GM19239 (cell line): ENCODE data around the gene C16orf89.
A peak's percentile ranks its signal among the peaks of the same experiment; 100 is the strongest.
"Not testable (repeated sequence)": the region's sequence is repeated elsewhere in the genome, so short reads cannot be mapped to it uniquely, and the experiment has no call there.

Experiments used
- DNase-seq: peaks from one replicate; pipeline ENCODE4 v3.0.0; 2011; ENCODE audit warnings: low spot score; ENCODE audit not compliant: insufficient read length
- FAIRE-seq: peaks from 2 replicates; lab custom pipeline; 2011; peaks lifted over from hg19 to GRCh38; lab: Jason Lieb, UNC

The C16orf89 gene

DNA sequence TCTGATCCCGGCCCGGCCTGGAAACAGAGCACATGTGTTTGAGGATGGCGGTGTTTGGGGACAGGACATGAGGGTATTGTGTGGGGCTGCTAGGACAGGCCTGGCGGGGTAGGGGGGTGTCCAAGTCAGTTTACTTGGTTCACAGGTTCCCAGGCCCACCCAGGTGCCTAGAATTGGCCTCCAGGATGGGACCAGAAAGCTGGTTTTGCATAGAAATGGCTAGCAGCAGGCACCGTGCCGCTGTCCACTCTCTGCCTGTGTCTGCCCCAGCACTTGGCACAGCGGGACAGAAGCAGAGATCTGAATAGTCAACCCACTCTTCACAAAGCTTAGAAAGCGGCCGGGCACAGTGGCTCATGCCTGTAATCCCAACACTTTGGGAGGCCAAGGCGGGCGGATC, 20.0 kb upstream of the C16orf89 start:
- not testable (repeated sequence) for FAIRE-seq, DNase-seq

- peak; percentile 54 for DNase-seq
- not testable (repeated sequence) for FAIRE-seq
Measured at GRCh38 chr16:5084802-5085201, 19.0 kb upstream of the C16orf89 start.

DNA sequence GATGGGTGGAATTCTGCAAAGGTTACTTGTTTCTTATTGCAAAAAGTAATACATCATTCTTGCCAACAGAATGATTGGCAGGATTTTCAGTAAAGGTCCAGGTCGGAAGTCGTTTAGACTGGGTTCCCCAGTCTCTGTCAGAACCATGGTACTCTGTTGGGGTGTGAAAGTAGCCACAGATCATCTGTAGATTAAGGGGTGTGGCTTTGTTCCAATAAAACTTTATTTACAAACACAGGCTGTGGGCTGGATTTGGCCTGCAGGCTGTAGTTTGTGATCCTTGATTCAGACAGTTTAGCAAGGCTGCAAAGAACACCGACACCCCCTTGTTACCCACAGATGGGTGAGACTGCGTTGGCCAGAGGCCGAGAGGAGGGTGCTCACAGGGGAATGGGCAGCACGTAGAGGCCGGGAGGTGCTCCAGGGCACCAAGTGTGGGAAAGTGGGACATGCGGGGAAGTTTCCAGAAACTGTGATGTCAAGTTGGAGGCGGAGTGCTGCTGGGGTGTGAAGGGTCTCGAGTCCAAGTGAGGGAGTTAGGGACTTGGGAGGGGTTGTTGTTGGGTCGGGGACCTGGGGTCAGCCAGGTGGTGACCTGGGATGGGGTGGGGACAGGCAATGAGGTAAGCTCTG, 18.5 kb upstream of the C16orf89 start:
- DNase-seq, FAIRE-seq: not testable (repeated sequence)

GRCh38 chr16:5083646-5084045, 17.9 kb upstream of the C16orf89 start:
- FAIRE-seq, DNase-seq: not testable (repeated sequence)

- DNase-seq, FAIRE-seq: not testable (repeated sequence)
Measured at GRCh38 chr16:5080996-5081395, 15.2 kb upstream of the C16orf89 start.

DNA sequence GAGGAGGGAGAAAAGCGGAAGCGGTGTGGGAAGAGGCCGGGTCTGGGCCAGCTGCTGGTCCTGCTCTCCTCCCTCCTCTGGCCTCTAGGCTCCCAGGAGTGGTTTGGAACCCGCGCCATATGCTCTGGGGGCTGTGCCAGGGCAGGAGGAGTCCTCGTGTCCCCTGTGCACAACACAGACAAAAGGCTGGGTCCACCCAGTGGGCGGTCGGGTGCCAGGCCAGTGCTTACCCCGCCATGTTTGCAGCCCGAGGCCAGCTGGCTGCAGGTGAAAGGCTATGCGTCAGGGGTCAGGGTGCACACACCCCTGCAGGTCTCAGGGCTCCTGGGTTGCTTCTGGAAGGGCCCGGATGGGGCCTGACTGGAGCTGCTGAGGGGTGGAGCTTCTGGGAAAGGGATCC, 14.7 kb upstream of the C16orf89 start:
- FAIRE-seq, DNase-seq: not testable (repeated sequence)

GRCh38 chr16:5078626-5079025, 12.9 kb upstream of the C16orf89 start:
- FAIRE-seq, result no peak
- no peak for DNase-seq

- DNase-seq (no peak), FAIRE-seq (no peak)
Measured at GRCh38 chr16:5077304-5077703, 11.5 kb upstream of the C16orf89 start.

DNA sequence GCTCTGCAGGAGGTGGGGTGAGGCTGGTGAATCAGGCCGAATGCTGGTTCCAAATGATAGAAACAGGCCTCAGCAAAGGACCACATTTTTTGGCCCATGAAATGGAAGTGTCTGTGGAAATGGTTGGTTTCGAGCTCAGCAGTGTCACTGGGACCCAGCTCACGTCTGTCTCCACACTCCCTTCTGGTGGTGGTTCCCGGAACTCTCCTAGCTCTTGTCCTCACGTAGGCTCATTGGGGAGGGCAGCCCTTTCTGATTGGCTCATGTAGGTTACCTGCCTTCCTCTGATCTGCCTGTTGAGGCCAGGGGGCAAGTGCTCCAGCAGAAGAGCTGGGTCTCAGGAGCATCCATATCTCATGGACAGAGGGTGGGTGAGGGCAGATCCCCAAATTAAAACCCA, 9.9 kb upstream of the C16orf89 start:
- DNase-seq, result no peak
- FAIRE-seq, result no peak

- FAIRE-seq, DNase-seq: not testable (repeated sequence)
Measured at GRCh38 chr16:5073771-5074170, 8.0 kb upstream of the C16orf89 start.

- no peak for FAIRE-seq
Measured at GRCh38 chr16:5073279-5073629, 7.5 kb upstream of the C16orf89 start.

DNA sequence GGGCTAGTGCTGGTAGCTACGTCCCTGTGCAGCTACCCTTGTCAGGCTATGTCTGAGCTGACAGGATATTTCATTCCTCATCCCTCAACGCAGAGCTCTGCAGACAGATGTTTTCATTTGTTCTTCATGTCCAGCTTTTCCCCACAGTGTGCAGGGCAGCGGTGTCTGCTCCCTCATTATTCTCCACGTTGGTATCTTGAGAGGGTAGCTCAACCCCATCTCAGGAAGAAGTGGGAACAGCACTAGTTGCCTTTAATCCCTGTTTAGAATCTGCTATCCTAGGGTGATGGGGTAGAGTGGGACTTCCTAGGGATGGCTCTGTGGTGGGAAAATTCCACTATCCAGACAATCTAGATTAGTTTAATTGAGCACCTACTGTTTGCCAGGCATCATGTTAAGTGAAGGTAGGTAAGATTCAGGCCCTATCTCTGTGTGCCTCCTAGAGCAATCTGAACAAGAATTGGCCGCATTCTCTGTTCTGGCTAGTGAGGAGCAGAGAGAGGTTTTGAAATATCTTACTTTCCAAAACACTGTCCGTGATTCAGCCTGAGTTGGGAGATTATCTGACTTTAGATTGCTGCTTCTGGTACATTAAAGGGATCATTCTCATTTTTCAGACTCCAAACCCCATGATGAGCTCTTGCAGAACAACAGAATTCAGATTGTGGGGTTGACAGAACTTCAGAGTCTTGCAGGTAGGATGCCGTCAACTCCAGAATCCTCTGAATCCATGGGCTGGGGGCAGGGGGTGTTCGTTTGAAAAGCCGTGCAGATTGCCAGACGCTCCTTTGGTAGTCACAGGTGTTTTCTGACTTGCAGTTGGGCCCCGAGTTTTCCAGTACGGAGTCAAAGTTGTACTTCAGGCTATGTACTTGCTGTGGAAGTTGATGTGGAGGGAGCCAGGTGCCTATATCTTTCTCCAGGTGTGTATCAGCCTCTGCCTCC, 6.8 kb upstream of the C16orf89 start:
- peak; percentile 23 for FAIRE-seq

More at GRCh38 chr16:5073279-5073629, 7.5 kb upstream of the C16orf89 start:
- no peak for DNase-seq

GRCh38 chr16:5071681-5072333, 6.1 kb upstream of the C16orf89 start, which contains the start of gene ALG1:
TSS of gene ALG1 (plus strand) at chr16:5071843. CDS start at chr16:5071850, 7 bp downstream.
- peak; percentile 94 for DNase-seq
- peak; percentile 83 for FAIRE-seq

More for the DNA sequence above, 6.8 kb upstream of the C16orf89 start:
- no peak for DNase-seq

- DNase-seq (no peak), FAIRE-seq (no peak)
Measured at GRCh38 chr16:5071341-5071680, 5.6 kb upstream of the C16orf89 start.

- no peak for DNase-seq
- no peak for FAIRE-seq
Measured at GRCh38 chr16:5070431-5071186, 4.9 kb upstream of the C16orf89 start.

DNA sequence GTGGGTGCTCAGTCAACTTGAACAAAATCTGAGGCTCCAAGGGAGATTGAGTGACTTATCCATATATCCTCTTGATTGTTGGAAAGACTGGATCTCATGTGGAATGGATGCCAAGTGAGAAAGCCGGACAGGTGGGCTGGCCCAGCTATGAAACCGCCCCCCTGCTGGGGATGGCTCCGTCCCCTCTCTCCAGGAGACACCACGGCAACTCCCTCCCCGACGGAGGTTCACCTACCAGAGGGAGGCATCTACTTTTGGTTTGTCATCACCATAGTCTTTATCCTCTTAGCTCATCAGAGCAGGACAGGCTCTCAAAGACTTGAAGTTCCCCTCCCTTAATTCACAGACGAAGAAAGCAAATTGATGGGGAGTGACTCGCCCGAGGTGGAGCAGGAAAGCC, 4.1 kb upstream of the C16orf89 start:
- no peak for DNase-seq
- FAIRE-seq, result no peak

DNA sequence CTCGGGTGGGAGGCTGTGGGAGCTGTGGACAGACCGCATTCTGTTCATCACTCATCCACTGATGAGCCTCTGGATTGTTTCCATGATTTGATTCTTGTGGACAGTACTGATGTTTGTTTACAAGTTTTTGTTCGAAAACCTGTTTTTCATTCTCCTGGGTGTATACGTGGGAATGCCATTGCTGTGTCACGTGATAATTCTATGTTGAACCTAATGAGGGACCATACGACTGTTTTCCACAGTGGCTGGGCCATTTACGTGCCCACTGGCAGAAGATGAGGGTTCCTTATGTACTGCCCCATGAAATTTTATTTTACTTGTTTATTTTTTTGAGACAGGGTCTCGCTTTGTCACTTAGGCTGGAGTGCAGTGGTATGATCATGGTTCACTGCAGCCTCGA, 3.3 kb upstream of the C16orf89 start:
- DNase-seq, result no peak
- FAIRE-seq, result no peak

DNA sequence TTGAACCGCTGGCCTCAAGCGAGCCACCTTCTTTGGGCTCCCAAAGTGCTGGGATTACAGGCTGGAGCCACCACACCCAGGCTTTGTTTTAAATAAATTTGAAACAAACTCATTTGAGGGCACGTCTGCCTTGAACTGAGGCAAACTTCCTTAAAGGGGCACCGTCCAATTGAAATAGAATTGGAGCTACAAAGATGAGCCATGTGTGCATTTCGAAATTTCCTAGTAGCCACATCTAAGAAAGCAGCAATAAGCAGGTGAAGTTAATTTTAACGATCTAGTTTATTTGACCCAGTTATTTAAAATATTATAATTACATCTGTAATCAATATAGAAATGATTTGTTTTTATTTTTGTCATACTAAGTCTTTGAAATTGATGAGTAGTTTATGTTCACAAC, 755 bp upstream of the C16orf89 start:
- FAIRE-seq, result no peak
- no peak for DNase-seq

GRCh38 chr16:5065326-5065725, 430 bp downstream of the C16orf89 start:
- no peak for FAIRE-seq
- DNase-seq, result no peak

DNA sequence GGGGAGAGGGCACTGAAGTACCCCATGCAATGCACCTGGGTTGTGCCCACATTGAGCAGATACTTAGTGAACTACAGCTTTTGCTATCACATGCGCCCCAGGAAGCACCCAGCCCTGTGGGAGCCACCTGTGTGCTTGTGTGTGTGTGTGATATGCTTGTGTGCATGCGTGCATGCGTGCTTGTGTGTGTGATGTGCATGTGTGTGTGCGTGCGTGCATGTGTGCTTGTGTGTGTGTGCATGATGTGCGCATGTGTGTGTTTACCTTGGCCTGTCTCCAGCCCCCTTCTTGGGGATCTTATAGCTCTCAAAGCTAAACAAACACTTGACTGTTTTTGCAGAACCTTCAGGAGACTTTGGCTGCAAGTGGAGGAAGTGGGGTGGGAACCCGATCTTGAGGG, 841 bp downstream of the C16orf89 start:
- FAIRE-seq, result no peak
- DNase-seq, result no peak
